Astrocyte of the spinal cord (primary cell): Measurements from ENCODE around the gene RNF34.
A peak's percentile ranks its signal among the peaks of the same experiment; 100 is the strongest.

Experiments used
- DNase-seq: peaks from one replicate; pipeline ENCODE4 v3.0.0; 2011; ENCODE audit warnings: low read depth, low spot score
- H3K4me3 ChIP-seq: 2 replicates; pipeline ENCODE4 v1.5.1; 2011; ENCODE audit warnings: low read depth, mild to moderate bottlenecking, low read length, moderate library complexity
- CTCF ChIP-seq: IDR thresholded peaks from 2 replicates; pipeline ENCODE4 v1.5.1; 2012; ENCODE audit warnings: low read depth, mild to moderate bottlenecking, low read length, inconsistent platforms
- in situ Hi-C: cut with HindIII; loops from 2 replicates; pipeline ENCODE4 v1.10.0; 2017; ENCODE audit warnings: low sequenced_read_pairs

Gene RNF34

GRCh38 chr12:121399391-121400331, at the start of gene RNF34:
RNF34 (plus strand) TSS chr12:121400118; CDS start chr12:121400213, 95 bp downstream.
- peak; percentile 99 for DNase-seq
- peak within 1 kb of the TSS; percentile 82 for H3K4me3 ChIP-seq
- no peak for TF ChIP-seq CTCF
- in situ Hi-C loops: no loop called here

GRCh38 chr12:121351820-121352681, 47.9 kb upstream of the RNF34 start, which contains the start of gene ANAPC5:
ANAPC5 (minus strand) TSS chr12:121352411; CDS start chr12:121352340, 71 bp downstream.
- peak within 1 kb of the TSS; percentile 90 for H3K4me3 ChIP-seq
- TF ChIP-seq CTCF: no peak
- in situ Hi-C loops: no loop called here
- DNase-seq: peak; percentile 99

GRCh38 chr12:121352682-121353018, 47.3 kb upstream of the RNF34 start:
- H3K4me3 ChIP-seq: peak overlapping the region; percentile 90
- no peak for TF ChIP-seq CTCF
- in situ Hi-C loops: no loop called here
- no peak for DNase-seq

- H3K4me3 ChIP-seq: no peak overlapping the region
- no peak for TF ChIP-seq CTCF
- no peak for DNase-seq
- in situ Hi-C loops: no loop called here
Measured at GRCh38 chr12:121355818-121356217, 44.1 kb upstream of the RNF34 start.

- DNase-seq: no peak
- H3K4me3 ChIP-seq: no peak overlapping the region
- no peak for TF ChIP-seq CTCF
- in situ Hi-C loops: no loop called here
Measured at GRCh38 chr12:121356657-121357056, 43.3 kb upstream of the RNF34 start.

- in situ Hi-C loops: no loop called here
- no peak for TF ChIP-seq CTCF
- H3K4me3 ChIP-seq: no peak overlapping the region
- no peak for DNase-seq
Measured at GRCh38 chr12:121357331-121357730, 42.6 kb upstream of the RNF34 start.
